ENCODE data around the gene TRIP13.

TRIP13 gene

DNA sequence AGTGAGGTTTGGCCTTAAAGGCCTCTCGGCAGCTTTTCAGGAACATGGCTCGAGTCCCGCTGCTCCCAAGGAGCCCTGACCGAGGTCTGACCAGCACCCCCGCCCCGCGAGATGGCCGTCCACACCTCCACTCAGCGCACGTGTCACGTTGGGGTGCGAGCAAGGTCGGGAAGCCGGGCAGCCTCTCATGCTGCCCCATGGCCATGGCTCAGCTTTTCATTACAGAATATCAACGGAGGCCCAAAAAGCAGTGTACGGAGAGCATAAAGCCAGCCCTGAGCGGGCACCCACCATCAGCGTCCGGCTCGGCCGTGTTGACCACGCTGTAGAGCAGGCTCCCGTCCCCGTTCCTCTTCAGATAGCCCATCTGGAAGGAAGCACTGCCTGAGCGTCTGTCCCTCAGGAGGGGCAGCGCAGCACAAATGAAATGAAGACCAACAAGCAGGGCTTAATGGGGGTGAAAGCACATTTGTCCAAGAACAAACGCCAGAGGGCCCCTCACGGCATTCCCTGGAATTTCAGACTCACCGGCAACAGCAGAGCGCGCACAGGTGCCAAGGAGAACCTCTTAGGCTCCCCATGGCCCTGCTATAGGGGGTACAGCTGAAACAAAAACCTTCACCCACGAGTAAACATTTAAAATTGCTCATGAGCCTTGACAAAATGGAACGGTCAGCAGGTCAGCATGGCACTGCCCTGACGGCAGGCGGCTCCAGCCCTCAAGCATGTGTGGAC is 11.7 kb upstream of the TRIP13 start:
- no peaks in the 10 kb centered on the region for H3K27me3 Mint-ChIP-seq (ENCODE audit: low read depth, poor library complexity)
- TF ChIP-seq, protein P1, sequence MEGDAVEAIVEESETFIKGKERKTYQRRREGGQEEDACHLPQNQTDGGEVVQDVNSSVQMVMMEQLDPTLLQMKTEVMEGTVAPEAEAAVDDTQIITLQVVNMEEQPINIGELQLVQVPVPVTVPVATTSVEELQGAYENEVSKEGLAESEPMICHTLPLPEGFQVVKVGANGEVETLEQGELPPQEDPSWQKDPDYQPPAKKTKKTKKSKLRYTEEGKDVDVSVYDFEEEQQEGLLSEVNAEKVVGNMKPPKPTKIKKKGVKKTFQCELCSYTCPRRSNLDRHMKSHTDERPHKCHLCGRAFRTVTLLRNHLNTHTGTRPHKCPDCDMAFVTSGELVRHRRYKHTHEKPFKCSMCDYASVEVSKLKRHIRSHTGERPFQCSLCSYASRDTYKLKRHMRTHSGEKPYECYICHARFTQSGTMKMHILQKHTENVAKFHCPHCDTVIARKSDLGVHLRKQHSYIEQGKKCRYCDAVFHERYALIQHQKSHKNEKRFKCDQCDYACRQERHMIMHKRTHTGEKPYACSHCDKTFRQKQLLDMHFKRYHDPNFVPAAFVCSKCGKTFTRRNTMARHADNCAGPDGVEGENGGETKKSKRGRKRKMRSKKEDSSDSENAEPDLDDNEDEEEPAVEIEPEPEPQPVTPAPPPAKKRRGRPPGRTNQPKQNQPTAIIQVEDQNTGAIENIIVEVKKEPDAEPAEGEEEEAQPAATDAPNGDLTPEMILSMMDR (IDR thresholded peaks at IDR 0.05): no peak
- H3K27ac Mint-ChIP-seq: no peak overlapping the region
- no peaks in the 10 kb centered on the region for H3K4me1 Mint-ChIP-seq
- peaks cover 73% of the 10 kb centered on the region for H3K36me3 Mint-ChIP-seq (ENCODE audit: low read depth)
- no peaks in the 10 kb centered on the region for H3K9me3 Mint-ChIP-seq
- no peak overlapping the region for H3K4me3 Mint-ChIP-seq
- no peak for DNase-seq

DNA sequence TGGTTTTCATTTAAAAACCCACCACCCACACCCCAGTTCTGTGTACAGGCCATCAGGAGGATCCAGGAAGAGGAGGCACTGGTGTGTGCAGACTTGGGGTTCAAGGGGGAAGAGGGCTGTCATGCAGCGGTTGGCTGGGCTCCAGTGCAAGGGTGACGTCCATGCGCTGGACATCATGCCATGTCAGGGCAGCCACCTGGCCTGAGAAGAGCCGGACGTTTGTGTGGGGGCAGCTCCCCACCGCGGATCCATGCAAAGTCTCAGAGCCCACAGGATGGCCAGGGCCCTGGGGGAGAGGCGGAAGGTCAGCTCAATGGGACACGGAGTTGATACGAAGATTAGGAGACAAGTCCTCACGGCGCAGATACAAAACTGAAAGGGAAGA is 11.1 kb upstream of the TRIP13 start:
- Mint-ChIP-seq H3K4me3 (no peak overlapping the region), H3K9me3 (no peaks in the 10 kb centered on the region), H3K4me1 (no peaks in the 10 kb centered on the region), H3K27me3 (ENCODE audit: low read depth, poor library complexity) (no peaks in the 10 kb centered on the region), H3K36me3 (ENCODE audit: low read depth) (peaks cover 73% of the 10 kb centered on the region), H3K27ac (peak overlapping the region; percentile 54)
- TF ChIP-seq, protein P1 (IDR thresholded peaks at IDR 0.05): no peak
- no peak for DNase-seq

DNA sequence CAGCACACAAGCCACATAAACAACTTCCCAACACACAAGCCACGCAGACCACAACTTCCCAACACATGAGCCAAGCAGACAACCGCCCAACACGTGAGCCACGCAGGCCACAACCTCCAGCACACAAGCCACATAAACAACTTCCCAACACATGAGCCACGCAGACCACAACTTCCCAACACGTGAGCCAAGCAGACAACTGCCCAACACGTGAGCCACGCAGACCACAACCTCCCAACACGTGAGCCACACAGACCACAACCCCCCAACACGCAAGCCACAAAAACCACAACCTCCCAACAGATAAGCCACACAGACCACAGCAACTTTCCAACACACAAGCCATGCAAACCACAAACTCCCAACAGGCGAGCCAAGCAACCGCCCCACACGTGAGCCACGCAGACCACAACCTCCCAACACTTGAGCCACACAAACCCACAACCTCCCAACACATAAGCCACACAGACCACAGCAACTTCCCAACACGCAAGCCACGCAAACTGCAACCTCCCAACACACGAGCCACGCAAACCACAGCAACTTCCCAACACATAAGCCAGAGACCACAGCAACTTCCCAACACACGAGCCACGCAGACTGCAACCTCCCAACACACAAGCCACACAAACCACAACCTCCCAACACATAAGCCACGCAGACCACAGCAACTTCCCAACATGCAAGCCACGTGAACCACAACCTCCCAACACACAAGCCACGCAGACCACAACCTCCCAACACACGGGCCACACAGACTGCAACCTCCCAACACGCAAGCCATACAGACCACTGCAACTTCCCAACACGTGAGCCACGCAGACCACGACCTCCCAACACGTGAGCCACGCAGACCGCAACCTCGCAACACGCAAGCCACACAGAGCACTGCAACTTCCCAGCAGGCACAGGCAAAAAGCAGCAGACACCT is 10.2 kb upstream of the TRIP13 start:
- Mint-ChIP-seq H3K4me1 (no peaks in the 10 kb centered on the region), H3K4me3 (no peak overlapping the region), H3K27ac (peak overlapping the region; percentile 23), H3K27me3 (ENCODE audit: low read depth, poor library complexity) (no peaks in the 10 kb centered on the region), H3K9me3 (no peaks in the 10 kb centered on the region), H3K36me3 (ENCODE audit: low read depth) (peaks cover 74% of the 10 kb centered on the region)
- no peak for DNase-seq
- TF ChIP-seq, protein P1 (IDR thresholded peaks at IDR 0.05): no peak

DNA sequence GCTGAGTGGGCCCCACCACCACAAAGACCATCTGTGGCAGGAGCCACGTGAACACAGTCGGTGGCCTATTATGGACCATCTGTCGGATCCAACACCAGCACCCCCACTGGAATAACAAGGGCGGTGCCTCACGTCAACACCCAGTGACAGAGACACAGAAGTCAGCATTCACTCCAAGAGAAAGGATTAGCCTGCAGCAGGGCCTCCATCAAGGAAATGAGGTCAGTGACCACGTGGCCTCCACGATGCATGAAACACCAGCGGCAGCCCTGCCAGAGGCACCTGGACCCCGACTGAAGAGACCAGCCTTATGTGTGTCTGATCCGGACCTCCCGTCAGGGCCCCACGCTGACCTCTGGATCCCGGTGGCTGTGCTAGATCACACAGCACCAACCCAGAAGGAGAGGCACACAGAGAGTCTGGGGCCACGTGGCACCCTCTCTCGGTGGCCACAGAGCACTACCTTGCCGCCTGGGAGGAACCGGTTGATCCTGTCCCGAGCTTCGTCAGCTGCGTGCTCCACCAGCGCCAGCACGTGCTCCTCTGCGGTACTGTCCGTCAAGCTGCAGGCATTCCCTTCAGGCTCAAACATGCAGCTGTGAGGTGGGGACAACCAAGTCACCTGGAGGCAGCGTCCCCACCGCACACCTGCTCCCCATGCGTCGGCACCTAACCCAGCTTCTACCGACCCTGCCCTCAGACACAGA is 9.1 kb upstream of the TRIP13 start:
- no peaks in the 10 kb centered on the region for H3K4me1 Mint-ChIP-seq
- TF ChIP-seq, protein P1 (IDR thresholded peaks at IDR 0.05): no peak
- no peaks in the 10 kb centered on the region for H3K27me3 Mint-ChIP-seq (ENCODE audit: low read depth, poor library complexity)
- no peak overlapping the region for H3K4me3 Mint-ChIP-seq
- H3K9me3 Mint-ChIP-seq: no peaks in the 10 kb centered on the region
- no peak for DNase-seq
- peaks cover 76% of the 10 kb centered on the region for H3K36me3 Mint-ChIP-seq (ENCODE audit: low read depth)
- no peak overlapping the region for H3K27ac Mint-ChIP-seq

DNA sequence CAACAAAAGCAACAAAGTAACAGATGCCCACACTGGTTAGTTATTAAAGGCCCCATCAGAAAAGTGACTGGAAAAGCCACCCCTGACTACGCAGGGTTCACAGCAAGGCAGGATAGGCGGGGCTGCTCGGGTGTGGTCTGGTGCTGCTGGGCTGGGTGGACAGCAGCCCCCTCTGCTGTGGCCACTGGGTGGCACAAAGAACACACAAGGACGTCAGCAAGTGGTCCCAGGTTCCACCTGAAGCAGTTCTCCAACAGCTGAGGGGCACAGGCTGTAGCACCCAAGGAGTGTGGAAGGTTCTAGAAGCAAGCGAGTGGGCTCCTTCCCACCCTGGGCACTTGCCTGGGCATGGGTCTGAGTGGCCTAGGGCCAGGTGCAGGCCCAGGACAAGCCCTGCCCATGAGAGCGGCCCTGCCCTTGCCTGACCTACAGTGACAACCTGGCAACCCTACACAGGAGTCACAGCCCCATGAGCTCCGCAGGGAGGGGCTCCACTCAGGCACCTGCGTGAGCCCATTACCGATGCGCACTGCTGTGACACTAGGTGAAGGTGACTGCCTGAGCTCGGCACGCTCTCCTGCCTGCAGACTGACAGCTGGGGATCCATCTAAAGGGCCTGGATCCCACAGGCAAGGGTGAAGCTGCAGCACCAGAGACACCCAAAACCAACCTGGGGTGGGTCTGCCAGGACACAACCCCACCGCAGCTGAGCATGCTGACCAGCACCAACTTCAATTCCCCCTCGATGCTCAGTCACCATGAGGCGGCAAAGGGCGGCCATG is 8.1 kb upstream of the TRIP13 start:
- H3K4me1 Mint-ChIP-seq: no peaks in the 10 kb centered on the region
- DNase-seq: no peak
- H3K27ac Mint-ChIP-seq: no peak overlapping the region
- H3K27me3 Mint-ChIP-seq (ENCODE audit: low read depth, poor library complexity): no peaks in the 10 kb centered on the region
- peaks cover 85% of the 10 kb centered on the region for H3K36me3 Mint-ChIP-seq (ENCODE audit: low read depth)
- TF ChIP-seq, protein P1 (IDR thresholded peaks at IDR 0.05): no peak
- no peaks in the 10 kb centered on the region for H3K9me3 Mint-ChIP-seq
- H3K4me3 Mint-ChIP-seq: no peak overlapping the region

Data from nephron progenitor cell (in vitro differentiated cells).